Measurements from ENCODE around the gene FBXW8. TPM values are rescaled to one million over a fixed set of nuclear protein-coding genes. Genes with fewer than 3 reads are reported as not detected.
A peak's percentile ranks its signal among the peaks of the same experiment; 100 is the strongest.

Gene FBXW8
- total RNA-seq, 1 experiment from 2014 or later, result 15.3 TPM

- Mint-ChIP-seq H3K9me3 (no peaks in the 10 kb centered on the region), H3K4me3 (no peak overlapping the region), H3K36me3 (ENCODE audit: insufficient read depth in 1 of 3, low read depth in 3 of 3) (peaks cover 11 to 24% (median 17%) of the 10 kb centered on the region in 3 experiments; a peak in 6 of 7 replicates), H3K4me1 (no peaks in the 10 kb centered on the region), H3K27ac (no peak overlapping the region), H3K27me3 (ENCODE audit: low read depth) (no peaks in the 10 kb centered on the region)
- H4K20me1 ChIP-seq (ENCODE audit: control insufficient read depth, insufficient read depth, insufficient read length), result no peaks in the 10 kb centered on the region
- peak overlapping the region; percentile 4 for H3K9ac ChIP-seq (ENCODE audit: extremely low read depth, insufficient read length, low read length)
- no peak overlapping the region for H2AK5ac ChIP-seq (ENCODE audit: insufficient read length, low read length)
- H4K91ac ChIP-seq (ENCODE audit: insufficient read length, low read depth, low read length), result no peak overlapping the region
- H3K27me3 ChIP-seq (ENCODE audit: insufficient read depth, low read length), result no peaks in the 10 kb centered on the region
- no peak overlapping the region for H3K56ac ChIP-seq (ENCODE audit: insufficient read length, low read depth, low read length)
- H2AFZ ChIP-seq (ENCODE audit: low read length), result no peak overlapping the region
- H3K23me2 ChIP-seq (ENCODE audit: insufficient read length, low read depth, low read length, poor library complexity, severe bottlenecking), result no peaks in the 10 kb centered on the region
- no peaks in the 10 kb centered on the region for H3K9me3 ChIP-seq (ENCODE audit: control insufficient read depth, low read depth, low read length)
- H2BK5ac ChIP-seq (ENCODE audit: insufficient read length, low read length), result no peak overlapping the region
- H3K14ac ChIP-seq (ENCODE audit: insufficient read depth, low read length), result no peak overlapping the region
- no peak overlapping the region for H2BK20ac ChIP-seq (ENCODE audit: low read depth, low read length, poor library complexity, severe bottlenecking)
- no peak overlapping the region for H3T11ph ChIP-seq (ENCODE audit: low read length)
- H2BK15ac ChIP-seq (ENCODE audit: low read depth, low read length), result no peak overlapping the region
- no peaks in the 10 kb centered on the region for H3K79me2 ChIP-seq (ENCODE audit: insufficient read depth, low read length)
- H3K4me1 ChIP-seq (ENCODE audit: insufficient read depth, low read length), result no peaks in the 10 kb centered on the region
- no peak for DNase-seq
- no peak overlapping the region for H2BK120ac ChIP-seq (ENCODE audit: low read depth, low read length, poor library complexity, severe bottlenecking)
- no peak overlapping the region for H3K4me2 ChIP-seq (ENCODE audit: insufficient read depth, insufficient read length, low read length)
- no peak overlapping the region for H2BK12ac ChIP-seq (ENCODE audit: insufficient read length, low read depth, low read length)
- no peak overlapping the region for H4K5ac ChIP-seq (ENCODE audit: insufficient read length, low read depth, low read length)
- H3K27ac ChIP-seq (ENCODE audit: insufficient read length, low read depth, low read length), result no peak overlapping the region
- H3K18ac ChIP-seq (ENCODE audit: insufficient read length, low read depth, low read length), result no peak overlapping the region
- no peak overlapping the region for H3K23ac ChIP-seq (ENCODE audit: insufficient read length, low read depth, low read length)
- H3K4ac ChIP-seq (ENCODE audit: low read depth, low read length), result no peak overlapping the region
- H3K79me1 ChIP-seq (ENCODE audit: insufficient read depth, low read depth, low read length, poor library complexity, severe bottlenecking), result no peaks in the 10 kb centered on the region
- TF ChIP-seq, protein P1, sequence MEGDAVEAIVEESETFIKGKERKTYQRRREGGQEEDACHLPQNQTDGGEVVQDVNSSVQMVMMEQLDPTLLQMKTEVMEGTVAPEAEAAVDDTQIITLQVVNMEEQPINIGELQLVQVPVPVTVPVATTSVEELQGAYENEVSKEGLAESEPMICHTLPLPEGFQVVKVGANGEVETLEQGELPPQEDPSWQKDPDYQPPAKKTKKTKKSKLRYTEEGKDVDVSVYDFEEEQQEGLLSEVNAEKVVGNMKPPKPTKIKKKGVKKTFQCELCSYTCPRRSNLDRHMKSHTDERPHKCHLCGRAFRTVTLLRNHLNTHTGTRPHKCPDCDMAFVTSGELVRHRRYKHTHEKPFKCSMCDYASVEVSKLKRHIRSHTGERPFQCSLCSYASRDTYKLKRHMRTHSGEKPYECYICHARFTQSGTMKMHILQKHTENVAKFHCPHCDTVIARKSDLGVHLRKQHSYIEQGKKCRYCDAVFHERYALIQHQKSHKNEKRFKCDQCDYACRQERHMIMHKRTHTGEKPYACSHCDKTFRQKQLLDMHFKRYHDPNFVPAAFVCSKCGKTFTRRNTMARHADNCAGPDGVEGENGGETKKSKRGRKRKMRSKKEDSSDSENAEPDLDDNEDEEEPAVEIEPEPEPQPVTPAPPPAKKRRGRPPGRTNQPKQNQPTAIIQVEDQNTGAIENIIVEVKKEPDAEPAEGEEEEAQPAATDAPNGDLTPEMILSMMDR (conservative IDR thresholded peaks at IDR 0.05), result no peak
- no CpG with 5 or more reads among the region's 7 CpGs for WGBS (ENCODE audit: extremely low coverage, insufficient read length, low lambda C conversion rate)
- no peak overlapping the region for H4K8ac ChIP-seq (replicated peaks; ENCODE audit: insufficient read length, low read depth, low read length)
Observed at GRCh38 chr12:116990971-116991966, 80.5 kb downstream of the FBXW8 start.
